MM.1S (cell line): Measurements from ENCODE around the gene RAMAC.

ENCODE experiments used
- EZH2 ChIP-seq: fragments of 300-600 bp; sonication (generic); optimal IDR thresholded peaks from 2 replicates; pipeline ENCODE3; 2017; ENCODE audit warnings: low read depth, mild to moderate bottlenecking, antibody characterized with exemption, low read length, mixed read lengths
- EZH2phosphoT487 ChIP-seq: fragments of 300-600 bp; sonication (generic); IDR thresholded peaks from 2 replicates; pipeline ENCODE4 v1.6.1; 2018; ENCODE audit warnings: antibody characterized with exemption, low read length
- TF ChIP-seq, protein P1 (sequence below): fragments of 300-600 bp; sonication (generic); IDR thresholded peaks from 2 replicates; pipeline ENCODE4 v1.5.1; 2016; ENCODE audit warnings: antibody characterized with exemption, low read length, mixed read lengths

GRCh38 chr15:83012076-83012426 lies 26.0 kb downstream of the RAMAC start:
- TF ChIP-seq EZH2 = no peak
- TF ChIP-seq, protein P1, sequence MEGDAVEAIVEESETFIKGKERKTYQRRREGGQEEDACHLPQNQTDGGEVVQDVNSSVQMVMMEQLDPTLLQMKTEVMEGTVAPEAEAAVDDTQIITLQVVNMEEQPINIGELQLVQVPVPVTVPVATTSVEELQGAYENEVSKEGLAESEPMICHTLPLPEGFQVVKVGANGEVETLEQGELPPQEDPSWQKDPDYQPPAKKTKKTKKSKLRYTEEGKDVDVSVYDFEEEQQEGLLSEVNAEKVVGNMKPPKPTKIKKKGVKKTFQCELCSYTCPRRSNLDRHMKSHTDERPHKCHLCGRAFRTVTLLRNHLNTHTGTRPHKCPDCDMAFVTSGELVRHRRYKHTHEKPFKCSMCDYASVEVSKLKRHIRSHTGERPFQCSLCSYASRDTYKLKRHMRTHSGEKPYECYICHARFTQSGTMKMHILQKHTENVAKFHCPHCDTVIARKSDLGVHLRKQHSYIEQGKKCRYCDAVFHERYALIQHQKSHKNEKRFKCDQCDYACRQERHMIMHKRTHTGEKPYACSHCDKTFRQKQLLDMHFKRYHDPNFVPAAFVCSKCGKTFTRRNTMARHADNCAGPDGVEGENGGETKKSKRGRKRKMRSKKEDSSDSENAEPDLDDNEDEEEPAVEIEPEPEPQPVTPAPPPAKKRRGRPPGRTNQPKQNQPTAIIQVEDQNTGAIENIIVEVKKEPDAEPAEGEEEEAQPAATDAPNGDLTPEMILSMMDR = no peak
- no peak for TF ChIP-seq EZH2phosphoT487
